ENCODE measurements around the gene PHLPP1.
A peak's percentile ranks its signal among the peaks of the same experiment; 100 is the strongest.

- TF ChIP-seq POLR2A (IDR thresholded peaks at IDR 0.05) (no peak), CTCF (IDR thresholded peaks at IDR 0.05) (peak in 1 of 6 experiments; percentile 44)
Measured at GRCh38 chr18:62716619-62717168, 1.4 kb downstream of the PHLPP1 start.

All from upper lobe of left lung (tissue), 4 donors.